Fibroblast of gingiva (primary cell): ENCODE measurements around the gene KRT13.
A peak's percentile ranks its signal among the peaks of the same experiment; 100 is the strongest.
"Not testable (repeated sequence)": the region's sequence is repeated elsewhere in the genome, so short reads cannot be mapped to it uniquely, and the experiment has no call there.

Experiments
- DNase-seq: peaks from one replicate; pipeline ENCODE4 v3.0.0-alpha.2; 2011; ENCODE audit warnings: low read depth

Gene KRT13

GRCh38 chr17:41505007-41505808 lies at the start of gene KRT13:
Gene KRT13 (minus strand): TSS chr17:41505612. CDS start chr17:41505550, 62 bp downstream.
- DNase-seq = no peak

- no peak for DNase-seq
Measured at GRCh38 chr17:41553987-41554680, 48.7 kb upstream of the KRT13 start.

- DNase-seq = no peak
Measured at GRCh38 chr17:41553176-41553575, 47.8 kb upstream of the KRT13 start.

GRCh38 chr17:41552455-41552854 lies 47.0 kb upstream of the KRT13 start:
- DNase-seq = no peak

- no peak for DNase-seq
Measured at GRCh38 chr17:41551365-41551764, 46.0 kb upstream of the KRT13 start.

DNA sequence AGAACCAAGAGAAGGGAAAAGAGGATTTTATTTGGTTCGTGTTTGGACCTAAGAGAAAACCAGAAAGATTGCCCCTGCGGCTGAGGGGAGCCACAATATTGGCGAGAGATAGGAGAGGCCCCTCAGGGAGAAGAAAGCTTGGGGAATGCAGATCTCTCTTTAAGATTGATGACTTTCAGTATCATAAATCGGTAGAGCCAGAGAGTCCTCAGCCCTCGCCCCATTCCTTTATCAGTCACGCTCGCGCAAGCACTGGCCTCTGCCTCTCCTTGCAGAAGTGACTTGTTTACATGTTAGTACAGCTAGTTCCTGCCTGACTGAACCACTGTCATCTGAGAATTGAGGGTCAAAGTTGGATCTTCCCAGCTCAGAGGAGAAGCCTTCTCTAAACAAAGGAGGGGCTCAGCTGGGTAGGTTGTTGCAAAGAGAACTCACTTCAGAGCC lies 44.2 kb upstream of the KRT13 start:
- no peak for DNase-seq

GRCh38 chr17:41548844-41549595 lies 43.6 kb upstream of the KRT13 start:
- DNase-seq = peak; percentile 72

DNA sequence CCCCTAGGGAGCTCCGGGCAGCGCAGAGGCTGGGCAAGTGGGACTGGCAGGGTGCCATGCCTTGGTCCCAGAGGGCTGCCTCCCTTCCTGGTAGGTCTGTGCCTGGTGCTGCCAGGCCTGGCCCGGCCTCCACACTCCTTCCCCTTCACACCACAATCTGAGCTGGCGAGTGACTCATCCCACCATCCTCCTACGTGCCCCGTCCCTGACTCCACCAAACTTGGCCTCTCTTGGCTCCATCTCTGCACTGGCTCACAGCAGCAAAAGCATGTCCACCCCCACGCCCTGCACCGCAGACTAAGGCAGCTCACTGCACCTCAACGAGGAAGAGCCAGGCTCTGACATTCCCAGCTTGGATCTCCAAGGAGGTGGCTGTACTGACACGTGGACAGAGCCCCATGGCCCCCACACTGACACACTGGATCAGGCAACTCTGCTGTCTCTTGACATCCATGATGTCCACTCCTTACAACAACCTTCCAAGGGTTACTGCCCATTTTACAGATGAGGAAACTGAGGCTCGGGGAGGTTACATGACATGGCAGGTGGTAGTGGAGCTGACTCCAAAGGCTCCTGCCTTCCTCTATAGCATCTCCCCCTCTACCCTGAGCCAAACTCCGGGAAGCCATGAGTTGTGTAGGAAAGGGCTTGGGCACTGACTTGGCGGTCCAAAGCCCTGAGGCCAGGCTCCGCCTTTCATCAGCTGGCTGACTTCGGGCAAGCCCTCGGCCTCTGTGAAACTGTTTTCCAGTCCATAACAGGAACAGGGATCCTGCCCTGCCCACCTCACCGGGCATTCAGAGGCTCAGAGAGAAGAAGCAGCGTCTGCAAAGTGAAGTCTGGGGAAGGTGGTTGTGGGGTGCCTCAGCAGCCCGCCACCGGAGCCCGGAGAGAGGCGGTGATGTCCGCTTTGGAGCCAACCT lies 42.8 kb upstream of the KRT13 start:
- DNase-seq = peak; percentile 91

GRCh38 chr17:41547378-41547841 lies 42.0 kb upstream of the KRT13 start:
- DNase-seq = no peak

DNA sequence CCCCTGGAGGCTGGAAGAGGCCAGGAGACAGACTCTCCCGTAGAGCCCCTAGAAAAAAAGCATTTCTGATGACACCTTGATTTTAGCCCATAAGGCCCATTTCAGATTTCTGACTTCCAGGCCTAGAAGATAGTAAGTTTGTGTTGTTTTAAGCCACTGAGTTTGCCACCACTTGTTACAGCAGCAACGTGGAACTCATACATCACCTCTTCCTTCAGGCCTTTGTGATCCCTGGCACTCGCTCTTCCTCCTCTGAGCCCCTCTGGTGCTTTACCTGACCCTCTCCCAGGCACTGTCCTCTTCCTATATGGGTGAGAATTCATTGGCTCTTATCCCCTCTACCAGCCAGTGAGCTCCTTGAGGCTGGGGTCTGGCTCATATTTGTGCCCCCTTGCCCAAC lies 41.4 kb upstream of the KRT13 start:
- DNase-seq = no peak

DNA sequence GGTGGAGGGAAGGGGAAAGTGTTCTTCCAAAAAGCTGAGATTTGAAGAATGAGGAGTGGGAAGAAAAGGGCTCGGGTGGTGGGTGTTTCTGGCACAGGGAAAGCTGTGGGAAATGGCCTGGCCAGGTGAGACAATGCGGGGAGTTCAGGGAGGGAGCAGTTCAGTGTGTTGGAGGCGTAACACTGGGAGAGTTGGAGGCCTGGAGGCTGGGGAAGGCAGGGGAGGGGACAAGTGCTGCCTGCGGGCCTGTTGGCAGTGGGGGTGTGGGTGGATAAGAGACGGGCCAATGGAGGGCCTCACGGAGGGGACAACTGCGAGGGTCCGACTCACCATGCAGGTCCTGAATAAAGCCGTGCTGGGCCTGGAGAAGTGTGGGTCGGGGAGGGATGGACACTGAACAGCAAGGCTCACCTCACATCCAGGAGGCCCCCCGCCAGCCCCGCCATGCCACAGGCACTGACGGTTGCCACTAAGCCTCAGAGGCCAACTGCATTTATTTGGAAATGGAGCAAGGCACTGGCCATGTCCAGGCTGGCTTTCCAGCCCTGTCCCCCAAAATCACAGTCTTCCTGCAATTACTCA lies 40.5 kb upstream of the KRT13 start:
- DNase-seq = no peak

GRCh38 chr17:41544935-41545334 lies 39.5 kb upstream of the KRT13 start:
- DNase-seq = no peak

DNA sequence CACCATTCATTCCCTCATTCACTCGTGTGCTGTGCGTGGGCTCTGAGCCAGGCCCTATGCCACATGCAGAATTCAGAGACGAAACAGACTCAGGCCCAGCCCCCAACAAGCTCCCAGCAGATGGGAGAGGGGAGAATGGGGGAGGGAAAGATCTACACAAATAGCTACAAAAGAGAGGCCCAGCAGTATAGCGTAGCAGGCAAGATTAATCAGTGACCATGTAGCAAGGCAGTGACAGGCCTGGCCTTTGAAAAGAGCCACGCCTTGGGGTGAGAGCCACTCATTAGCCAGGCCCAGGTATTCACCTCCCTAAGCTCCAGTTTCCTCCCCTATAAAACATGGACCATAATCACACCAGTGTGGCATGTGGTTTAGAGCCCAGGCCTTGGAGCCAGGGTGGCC lies 39.1 kb upstream of the KRT13 start:
- no peak for DNase-seq

DNA sequence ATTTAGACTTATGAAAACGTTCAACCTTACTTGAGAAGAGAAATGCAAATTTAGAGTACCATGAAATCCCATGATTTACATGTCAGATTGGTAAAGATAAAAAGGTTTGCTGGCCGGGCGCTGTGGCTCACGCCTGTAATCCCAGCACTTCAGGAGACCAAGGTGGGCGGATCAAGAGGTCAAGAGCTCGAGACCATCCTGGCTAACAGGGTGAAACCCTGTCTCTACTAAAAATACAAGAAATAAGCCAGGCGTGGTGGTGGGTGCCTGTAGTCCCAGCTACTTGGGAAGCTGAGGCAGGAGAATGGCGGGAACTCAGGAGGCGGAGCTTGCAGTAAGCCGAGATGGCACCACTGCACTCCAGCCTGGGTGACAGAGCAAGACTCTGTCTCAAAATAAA lies 37.4 kb upstream of the KRT13 start:
- not testable (repeated sequence) for DNase-seq

DNA sequence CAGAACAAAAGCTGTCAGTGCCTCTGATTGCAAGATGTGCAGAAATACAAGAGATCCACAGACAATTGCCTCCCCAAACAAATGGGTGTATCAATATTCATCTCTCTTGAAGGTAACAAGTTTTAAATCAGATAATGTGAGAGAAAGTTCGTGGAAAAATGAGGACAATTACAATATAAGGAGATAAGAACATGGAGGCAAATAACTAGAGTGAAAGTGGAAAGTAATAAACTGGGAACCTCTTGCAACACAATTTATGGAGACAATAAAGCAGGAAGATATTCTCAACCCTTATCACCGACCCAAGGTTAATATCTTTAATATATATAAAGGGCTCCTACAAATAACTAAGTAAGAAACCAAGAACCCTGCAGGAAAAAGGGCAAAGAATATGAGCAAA lies 36.9 kb upstream of the KRT13 start:
- no peak for DNase-seq

DNA sequence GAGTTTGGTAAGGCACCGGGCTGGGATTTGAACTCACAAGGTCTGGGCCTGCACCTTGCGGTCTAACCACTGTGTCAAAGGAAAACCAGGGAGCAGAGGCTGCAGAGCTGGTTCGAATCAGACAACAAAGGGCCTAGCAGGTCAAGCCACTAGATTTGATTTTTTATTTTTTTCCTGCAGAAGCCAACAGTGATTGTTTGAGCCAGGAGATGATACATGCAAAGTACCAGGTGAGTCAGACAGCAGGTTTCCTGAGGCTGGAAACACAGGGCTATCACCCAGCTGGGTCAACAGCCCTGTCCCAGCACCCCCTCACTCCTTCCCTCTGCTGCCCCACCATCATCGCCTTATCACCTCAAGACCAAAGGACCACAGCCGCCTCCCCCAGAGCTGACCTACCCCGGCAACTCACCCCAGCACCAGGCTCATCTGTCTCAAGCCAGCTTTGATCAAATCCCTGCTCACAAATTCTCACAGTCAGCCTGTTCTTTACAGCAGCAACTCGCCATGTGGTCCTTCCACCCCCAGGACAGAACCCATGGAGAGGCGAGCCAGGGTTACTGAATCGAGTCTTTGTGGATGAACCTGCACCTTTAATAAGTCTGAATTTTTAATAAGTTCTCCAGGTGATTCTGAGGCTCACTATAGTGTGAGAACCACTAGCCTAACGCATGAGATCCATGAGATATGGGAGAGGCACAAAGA lies 35.7 kb upstream of the KRT13 start:
- no peak for DNase-seq

GRCh38 chr17:41539979-41540701 lies 34.7 kb upstream of the KRT13 start:
- DNase-seq = no peak

DNA sequence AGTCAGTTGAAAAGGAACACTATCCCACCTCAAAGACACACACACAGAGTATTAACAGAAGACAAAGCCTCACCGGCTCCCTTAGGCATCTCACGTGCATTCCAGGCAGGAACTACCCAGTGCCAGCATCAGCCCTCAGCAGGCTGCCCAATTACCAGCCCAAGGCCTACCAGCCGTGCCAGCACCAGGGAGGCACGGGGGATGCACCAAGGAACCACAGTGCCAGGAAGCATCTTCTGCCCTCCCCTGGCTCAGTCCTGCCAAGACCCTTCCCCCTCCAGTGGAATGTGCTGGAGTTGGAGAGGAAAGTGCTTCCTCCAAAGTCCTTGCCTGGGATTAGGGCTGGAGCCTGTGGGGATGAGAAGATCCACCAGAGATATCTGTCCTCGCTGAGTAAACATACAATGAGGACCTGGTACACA lies 33.7 kb upstream of the KRT13 start:
- no peak for DNase-seq

GRCh38 chr17:41538565-41538991 lies 33.2 kb upstream of the KRT13 start:
- no peak for DNase-seq

- peak; percentile 31 for DNase-seq
Measured at GRCh38 chr17:41537990-41538389, 32.6 kb upstream of the KRT13 start.
